Esophagus squamous epithelium (tissue), 5 donors: ENCODE results near the gene DOCK11. TPM values are rescaled to one million over a fixed set of nuclear protein-coding genes. Genes with fewer than 3 reads are reported as not detected.

Source experiments
- DNase-seq: peaks from one replicate; lab custom pipeline; 2025; lab: John Stamatoyannopoulos, UW
- H3K27ac ChIP-seq, 4 donors: fragments of 200-600 bp; sonication (generic); one replicate each; pipeline ENCODE4 v1.5.1; 2016 to 2019; ENCODE audit warnings: mild to moderate bottlenecking in 1 of 4
- H3K27me3 ChIP-seq, 4 donors: fragments of 200-600 bp; sonication (generic); 1 replicate in 3 of 4; 2 replicates in 1 of 4; pipeline versions ENCODE4 v1.5.1 to v1.6.0; 2017 to 2021; ENCODE audit warnings: antibody characterized with exemption in 1 of 4
- H3K36me3 ChIP-seq, 3 donors: fragments of 200-600 bp; sonication (generic); one replicate each; pipeline ENCODE4 v1.5.1; 2016 to 2019
- H3K4me1 ChIP-seq, 3 donors: fragments of 200-600 bp; sonication (generic); one replicate each; pipeline ENCODE4 v1.5.1; 2017 to 2019
- H3K4me3 ChIP-seq, 4 donors: fragments of 200-600 bp; sonication (generic); 1 replicate in 3 of 4; 2 replicates in 1 of 4; pipeline ENCODE4 v1.5.1; 2016 to 2019; ENCODE audit warnings: mild to moderate bottlenecking in 2 of 4, moderate library complexity in 1 of 4
- H3K9me3 ChIP-seq, 3 donors: fragments of 200-600 bp; sonication (generic); one replicate each; pipeline ENCODE4 v1.5.1; 2016 to 2019
- CTCF ChIP-seq, 6 experiments: fragments of 450-650 bp in 4 of 6; fragments of 200-600 bp in 2 of 6; sonication (generic) in 2 of 6; IDR thresholded peaks; one replicate each; pipeline ENCODE4 v1.5.1; 2016 to 2019; ENCODE audit warnings: antibody characterized with exemption in 6 of 6, mild to moderate bottlenecking in 4 of 6, moderate library complexity in 4 of 6
- POLR2A ChIP-seq, 4 donors: fragments of 450-650 bp; IDR thresholded peaks; one replicate each; pipeline ENCODE4 v1.6.1; 2017; ENCODE audit warnings: antibody characterized with exemption in 4 of 4, mild to moderate bottlenecking in 4 of 4, moderate library complexity in 3 of 4
- WGBS, 2 donors: methylation state at CpG; one replicate each; pipeline ENCODE4 v1.1.5; 2018; 5-methylcytosine and 5-hydroxymethylcytosine counted together
- intact Hi-C: fragments of 100-400 bp; cut with DNase I; formaldehyde crosslinking; loops from one replicate; pipeline ENCODE4 v1.15.0; 2022
- total RNA-seq, 4 donors: library from RNA; depleted of rRNA; stranded (reverse); fragments of >200 nt; gene quantifications; one replicate each; pipeline ENCODE4 v1.1.0, GENCODE V29; 2016
- donor health status: DM: yes; HTN: yes; CAD: no.

DOCK11 gene
- total RNA-seq, 4 donors from 2014 or later, result 1.1 to 16.4 (median 11.0) TPM

- H3K4me1 ChIP-seq, result peaks cover 0 to 8% (median 0%) of the 10 kb centered on the region in 3 donors
- intact Hi-C loops, result no loop called here
- H3K36me3 ChIP-seq, result peaks cover 0 to 8% (median 0%) of the 10 kb centered on the region in 3 donors
- H3K27ac ChIP-seq, result no peak overlapping the region
- DNase-seq, result no peak
- no peak for TF ChIP-seq POLR2A (IDR thresholded peaks at IDR 0.05)
- H3K4me3 ChIP-seq, result no peak overlapping the region
- WGBS, 2 donors, result 65 to 76% methylated on average over 2 of the region's 2 CpGs
- H3K27me3 ChIP-seq, result no peaks in the 10 kb centered on the region
- H3K9me3 ChIP-seq, result no peaks in the 10 kb centered on the region
Observed at GRCh38 chrX:118677318-118677717, 181.7 kb downstream of the DOCK11 start.

DNA sequence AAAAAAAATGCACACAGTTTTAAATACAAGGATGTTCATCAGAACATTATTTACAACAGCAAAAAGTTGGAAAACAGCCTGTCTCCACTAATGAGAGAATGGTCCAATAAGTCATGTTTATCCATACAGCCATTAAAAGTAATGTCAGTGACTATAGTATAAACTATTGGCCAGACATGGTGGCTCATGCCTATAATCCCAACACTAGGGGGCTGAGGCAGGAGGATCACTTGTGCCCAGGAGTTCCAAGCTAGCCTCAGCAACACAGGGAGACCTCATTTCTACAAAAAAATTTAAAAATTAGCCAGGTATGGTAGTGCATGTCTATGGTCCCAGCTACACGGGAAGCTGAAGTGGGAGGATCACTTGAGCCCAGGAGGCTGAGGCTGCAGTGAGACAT is 183.7 kb downstream of the DOCK11 start:
- H3K9me3 ChIP-seq, result no peaks in the 10 kb centered on the region
- 69% methylated on average over 1 of the region's 1 CpG; no CpG with 5 or more reads in 1 of the 2 donors for WGBS, 2 donors
- H3K4me1 ChIP-seq, result peaks cover 0 to 16% (median 0%) of the 10 kb centered on the region in 3 donors
- intact Hi-C loops, result no loop called here
- no peak overlapping the region for H3K4me3 ChIP-seq
- no peak for TF ChIP-seq CTCF (IDR thresholded peaks at IDR 0.05)
- TF ChIP-seq POLR2A (IDR thresholded peaks at IDR 0.05), result no peak
- H3K27ac ChIP-seq, result no peak overlapping the region
- no peak for DNase-seq
- H3K27me3 ChIP-seq, result no peaks in the 10 kb centered on the region
- peaks cover 0 to 8% (median 0%) of the 10 kb centered on the region in 3 donors for H3K36me3 ChIP-seq

DNA sequence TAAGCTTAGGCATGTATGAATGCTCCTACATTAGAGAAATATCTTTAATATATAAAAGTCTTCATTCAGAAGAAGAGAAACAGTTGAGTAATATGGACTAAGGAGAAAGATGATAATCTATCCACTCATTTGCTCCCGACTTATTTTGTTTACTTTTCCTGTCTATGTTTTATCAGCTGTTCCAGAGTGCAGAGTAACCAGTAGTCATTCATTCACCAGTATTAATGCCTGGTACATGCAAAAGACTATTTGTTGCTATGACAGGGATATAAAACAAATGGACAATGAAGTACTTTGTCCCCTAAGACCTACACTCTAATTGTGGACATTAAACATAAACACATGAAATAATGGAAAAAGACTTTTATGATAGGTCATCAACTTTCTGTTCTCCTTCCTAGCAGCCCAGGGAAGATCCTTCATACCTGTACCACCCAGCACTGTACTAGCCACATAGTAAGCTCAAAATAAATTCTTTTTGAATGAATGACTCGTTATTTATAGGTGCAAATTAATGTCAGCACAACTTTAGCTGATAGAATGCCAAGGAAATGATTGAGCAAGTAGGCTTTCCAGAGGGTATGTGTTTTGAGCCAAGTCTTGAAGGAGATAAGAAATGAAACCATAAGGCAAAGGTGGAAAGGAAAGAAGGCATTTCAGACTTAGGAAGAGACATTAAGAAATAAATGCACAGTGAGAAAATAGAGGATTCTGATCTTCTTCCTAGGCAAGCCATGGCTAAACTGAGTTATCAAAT is 186.8 kb downstream of the DOCK11 start:
- intact Hi-C loops, result no loop called here
- Histone ChIP-seq H3K9me3 (no peaks in the 10 kb centered on the region), H3K4me3 (no peak overlapping the region), H3K27ac (peak overlapping the region in 1 of 4 donors; percentile 4), H3K4me1 (peaks cover 0 to 16% (median 0%) of the 10 kb centered on the region in 3 donors), H3K27me3 (no peaks in the 10 kb centered on the region), H3K36me3 (no peaks in the 10 kb centered on the region)
- TF ChIP-seq CTCF (IDR thresholded peaks at IDR 0.05), result no peak
- TF ChIP-seq POLR2A (IDR thresholded peaks at IDR 0.05), result no peak
- DNase-seq, result no peak
- 34 to 36% methylated on average over 2 of the region's 2 CpGs for WGBS, 2 donors

DNA sequence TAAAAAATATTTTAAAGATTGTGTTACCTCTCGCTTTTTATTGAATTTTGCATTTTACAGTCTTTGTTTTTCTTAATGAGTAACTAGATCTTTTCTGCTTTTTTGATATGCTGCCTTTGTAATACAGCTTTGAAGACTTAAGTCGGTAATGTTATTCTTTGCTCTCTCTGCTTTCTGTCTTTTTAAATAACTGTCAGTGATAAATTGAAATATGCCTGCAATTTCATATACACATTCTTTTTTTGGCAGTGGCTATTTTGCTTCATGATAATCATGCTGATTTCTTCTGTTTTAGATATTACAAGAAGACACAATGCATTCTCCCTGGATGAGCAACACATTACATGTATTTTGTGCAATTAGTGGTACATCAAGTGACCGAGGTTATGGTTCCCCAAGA is 189.8 kb downstream of the DOCK11 start:
- H3K27ac ChIP-seq, result no peak overlapping the region
- WGBS, 2 donors, result 69 to 87% methylated on average over 3 of the region's 3 CpGs
- no peaks in the 10 kb centered on the region for H3K36me3 ChIP-seq
- H3K27me3 ChIP-seq, result no peaks in the 10 kb centered on the region
- no peaks in the 10 kb centered on the region for H3K9me3 ChIP-seq
- TF ChIP-seq POLR2A (IDR thresholded peaks at IDR 0.05) (no peak), CTCF (IDR thresholded peaks at IDR 0.05) (no peak)
- H3K4me1 ChIP-seq, result peaks cover 0 to 16% (median 0%) of the 10 kb centered on the region in 3 donors
- DNase-seq, result no peak
- H3K4me3 ChIP-seq, result no peak overlapping the region
- intact Hi-C loops, result no loop called here

GRCh38 chrX:118688935-118689334 is 193.3 kb downstream of the DOCK11 start:
- peaks cover 0 to 4% (median 0%) of the 10 kb centered on the region in 3 donors for H3K4me1 ChIP-seq
- DNase-seq, result no peak

DNA sequence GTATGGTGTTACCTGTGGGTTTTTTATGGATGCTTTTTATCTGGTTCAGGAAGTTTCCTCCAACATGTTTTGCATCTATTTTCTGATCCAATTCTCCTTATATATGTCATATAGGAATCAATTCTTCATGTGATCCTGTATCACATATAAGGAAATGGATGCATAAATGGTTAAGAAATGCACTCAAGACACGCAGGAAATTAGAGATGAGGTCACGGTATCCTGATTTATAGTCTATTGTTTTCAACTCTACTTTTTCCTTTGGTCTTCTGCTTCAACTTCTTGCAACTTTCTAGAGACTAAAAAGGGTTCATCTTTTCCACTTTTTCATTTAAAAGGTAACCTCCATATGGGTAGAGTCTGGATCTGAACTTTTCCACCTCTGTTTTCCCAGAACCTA is 198.2 kb downstream of the DOCK11 start:
- intact Hi-C loops, result no loop called here
- Histone ChIP-seq H3K9me3 (no peaks in the 10 kb centered on the region), H3K4me1 (peaks cover 0 to 4% (median 0%) of the 10 kb centered on the region in 3 donors), H3K4me3 (no peak overlapping the region), H3K27me3 (no peaks in the 10 kb centered on the region), H3K27ac (no peak overlapping the region), H3K36me3 (no peaks in the 10 kb centered on the region)
- WGBS, 2 donors, result 35 to 65% methylated on average over 2 of the region's 2 CpGs
- TF ChIP-seq CTCF (IDR thresholded peaks at IDR 0.05), result no peak
- no peak for TF ChIP-seq POLR2A (IDR thresholded peaks at IDR 0.05)
- no peak for DNase-seq

More at GRCh38 chrX:118688935-118689334, 193.3 kb downstream of the DOCK11 start:
- intact Hi-C loops, result no loop called here
- no peak overlapping the region for H3K4me3 ChIP-seq
- H3K27me3 ChIP-seq, result no peaks in the 10 kb centered on the region
- H3K27ac ChIP-seq, result no peak overlapping the region
- no peaks in the 10 kb centered on the region for H3K36me3 ChIP-seq
- H3K9me3 ChIP-seq, result no peaks in the 10 kb centered on the region
- no peak for TF ChIP-seq POLR2A (IDR thresholded peaks at IDR 0.05)
- WGBS, 2 donors, result 68 to 93% methylated on average over 3 of the region's 3 CpGs
